Lower leg skin (tissue), 4 donors: Measurements from ENCODE around the gene ABCB9. TPM values are rescaled to one million over a fixed set of nuclear protein-coding genes. Genes with fewer than 3 reads are reported as not detected.

Experiments used
- DNase-seq, 2 donors: peaks; one replicate each; pipeline ENCODE4 v3.0.0-alpha.2; 2019; ENCODE audit warnings: low spot score in 2 of 2
- H3K4me3 ChIP-seq: fragments of 200-600 bp; sonication (generic); 2 replicates; pipeline ENCODE4 v1.5.1; 2017; ENCODE audit warnings: mild to moderate bottlenecking, low read depth; ENCODE audit not compliant: poor library complexity, severe bottlenecking
- POLR2A ChIP-seq, 2 donors: fragments of 450-650 bp; IDR thresholded peaks; one replicate each; pipeline ENCODE4 v1.6.1; 2016 to 2017; ENCODE audit warnings: antibody characterized with exemption in 2 of 2, mild to moderate bottlenecking in 1 of 2, moderate library complexity in 1 of 2
- WGBS, 2 donors: methylation state at CpG; one replicate each; pipeline ENCODE4 v1.1.5; 2018; 5-methylcytosine and 5-hydroxymethylcytosine counted together
- intact Hi-C: fragments of 100-400 bp; cut with DNase I; formaldehyde crosslinking; loops from one replicate; pipeline ENCODE4 v1.15.0; 2023; ENCODE audit warnings: low total_unique reads
- total RNA-seq, 4 donors: library from RNA; depleted of rRNA; stranded (reverse); fragments of >200 nt; gene quantifications; one replicate each; pipeline ENCODE4 v1.1.0, GENCODE V29; 2016
- TF ChIP-seq, protein P1 (sequence below), 3 donors: fragments of 450-650 bp; IDR thresholded peaks; one replicate each; pipeline ENCODE4 v1.5.1; 2016; ENCODE audit warnings: antibody characterized with exemption in 3 of 3, mild to moderate bottlenecking in 3 of 3, moderate library complexity in 2 of 3

The ABCB9 gene
- total RNA-seq, 4 donors from 2014 or later: 3.4 to 10.2 (median 7.2) TPM

DNA sequence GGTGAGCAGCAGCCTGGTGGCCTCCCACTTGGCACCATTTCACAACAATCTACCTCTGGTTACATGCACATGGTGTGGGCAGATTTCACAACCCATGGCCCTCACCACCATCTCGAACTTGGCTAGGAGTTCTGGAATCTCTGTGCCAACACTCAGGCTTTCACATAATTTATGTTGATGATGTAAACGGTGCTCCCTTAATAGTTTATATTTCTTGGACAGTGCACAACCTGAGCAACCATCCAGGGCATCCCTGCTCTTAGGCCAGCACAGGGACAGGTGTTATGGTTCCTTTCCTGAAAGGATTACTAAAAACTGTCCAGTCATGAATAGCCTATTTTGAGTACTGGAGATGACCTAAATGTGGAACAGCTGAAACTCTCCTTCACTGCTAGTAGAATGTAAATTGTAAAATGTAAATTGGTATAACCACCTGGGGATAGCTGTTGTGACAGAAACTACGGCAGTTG is 28.6 kb downstream of the ABCB9 start:
- no peak for TF ChIP-seq POLR2A (IDR thresholded peaks at IDR 0.05)
- TF ChIP-seq, protein P1, sequence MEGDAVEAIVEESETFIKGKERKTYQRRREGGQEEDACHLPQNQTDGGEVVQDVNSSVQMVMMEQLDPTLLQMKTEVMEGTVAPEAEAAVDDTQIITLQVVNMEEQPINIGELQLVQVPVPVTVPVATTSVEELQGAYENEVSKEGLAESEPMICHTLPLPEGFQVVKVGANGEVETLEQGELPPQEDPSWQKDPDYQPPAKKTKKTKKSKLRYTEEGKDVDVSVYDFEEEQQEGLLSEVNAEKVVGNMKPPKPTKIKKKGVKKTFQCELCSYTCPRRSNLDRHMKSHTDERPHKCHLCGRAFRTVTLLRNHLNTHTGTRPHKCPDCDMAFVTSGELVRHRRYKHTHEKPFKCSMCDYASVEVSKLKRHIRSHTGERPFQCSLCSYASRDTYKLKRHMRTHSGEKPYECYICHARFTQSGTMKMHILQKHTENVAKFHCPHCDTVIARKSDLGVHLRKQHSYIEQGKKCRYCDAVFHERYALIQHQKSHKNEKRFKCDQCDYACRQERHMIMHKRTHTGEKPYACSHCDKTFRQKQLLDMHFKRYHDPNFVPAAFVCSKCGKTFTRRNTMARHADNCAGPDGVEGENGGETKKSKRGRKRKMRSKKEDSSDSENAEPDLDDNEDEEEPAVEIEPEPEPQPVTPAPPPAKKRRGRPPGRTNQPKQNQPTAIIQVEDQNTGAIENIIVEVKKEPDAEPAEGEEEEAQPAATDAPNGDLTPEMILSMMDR (IDR thresholded peaks at IDR 0.05): no peak
- no peak for DNase-seq
- WGBS, 2 donors: 76 to 80% methylated on average over 3 of the region's 3 CpGs
- intact Hi-C loops: no loop called here
- no peak overlapping the region for H3K4me3 ChIP-seq

DNA sequence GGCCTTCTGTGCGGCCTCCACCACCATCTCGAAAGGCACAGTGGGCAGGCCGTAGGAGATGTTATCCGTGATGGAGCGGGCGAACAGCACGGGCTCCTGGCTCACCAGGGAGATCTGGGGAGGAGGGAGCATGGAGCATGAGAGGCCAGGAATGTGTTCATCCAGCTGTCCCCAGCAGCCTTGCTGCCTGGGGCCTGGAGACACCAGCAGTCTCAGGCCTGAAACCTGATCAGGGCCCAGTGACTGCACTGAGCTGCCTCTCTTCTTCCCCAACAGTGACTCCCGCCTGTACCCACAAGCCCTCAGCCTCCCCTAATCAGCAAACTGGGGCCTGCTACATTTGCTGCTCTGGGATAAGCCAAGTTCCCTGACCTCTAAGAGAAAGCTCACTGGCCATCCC is 30.9 kb downstream of the ABCB9 start:
- intact Hi-C loops: no loop called here
- DNase-seq: no peak
- H3K4me3 ChIP-seq: no peak overlapping the region
- WGBS, 2 donors: 96 to 97% methylated on average over 8 of the region's 8 CpGs
- TF ChIP-seq POLR2A (IDR thresholded peaks at IDR 0.05): no peak
- TF ChIP-seq, protein P1 (IDR thresholded peaks at IDR 0.05): no peak

DNA sequence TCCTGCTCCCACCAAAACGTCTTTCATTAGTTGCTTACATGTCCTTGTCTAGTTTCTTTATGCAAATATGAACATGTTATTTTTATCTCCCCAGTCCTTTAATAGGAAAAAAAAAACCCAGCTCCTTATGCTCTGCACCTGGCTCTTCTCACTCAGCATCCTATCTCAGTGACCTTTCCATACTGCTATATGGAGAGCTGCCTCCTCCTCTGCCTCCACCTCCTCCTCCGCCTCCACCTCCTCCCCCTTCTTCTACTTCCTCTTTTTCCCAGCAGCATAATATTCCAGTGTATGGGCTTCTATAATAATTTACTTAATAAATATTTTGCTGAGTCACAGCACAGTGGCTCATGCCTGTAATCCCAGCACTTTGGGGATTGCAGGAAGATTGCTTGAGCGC is 31.5 kb downstream of the ABCB9 start:
- intact Hi-C loops: no loop called here
- WGBS, 2 donors: 77 to 79% methylated on average over 3 of the region's 3 CpGs
- no peak overlapping the region for H3K4me3 ChIP-seq
- TF ChIP-seq POLR2A (IDR thresholded peaks at IDR 0.05): no peak
- TF ChIP-seq, protein P1 (IDR thresholded peaks at IDR 0.05): no peak
- DNase-seq: no peak

DNA sequence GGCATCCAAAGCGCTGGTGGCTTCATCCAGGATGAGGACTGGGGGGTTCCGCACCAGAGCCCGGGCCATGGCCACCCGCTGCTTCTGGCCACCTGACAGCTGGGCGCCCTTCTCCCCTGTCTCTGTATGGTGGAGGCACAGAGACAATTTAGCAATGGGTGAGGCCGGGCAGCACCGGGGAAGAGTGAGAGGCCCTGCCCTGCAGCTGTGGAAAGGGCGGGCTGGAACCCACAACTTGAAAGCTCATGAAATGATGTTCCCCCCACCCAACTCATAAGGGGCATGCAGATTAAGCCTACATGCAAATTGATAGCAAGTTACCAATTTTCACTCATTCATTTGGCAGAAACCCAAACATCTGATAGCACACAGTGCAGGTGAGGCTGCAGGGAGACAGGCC is 34.1 kb downstream of the ABCB9 start:
- TF ChIP-seq, protein P1 (IDR thresholded peaks at IDR 0.05): no peak
- no peak for TF ChIP-seq POLR2A (IDR thresholded peaks at IDR 0.05)
- DNase-seq: no peak
- 55 to 92% methylated on average over 4 to 8 of the region's 8 CpGs for WGBS, 2 donors
- H3K4me3 ChIP-seq: no peak overlapping the region
- intact Hi-C loops: no loop called here

DNA sequence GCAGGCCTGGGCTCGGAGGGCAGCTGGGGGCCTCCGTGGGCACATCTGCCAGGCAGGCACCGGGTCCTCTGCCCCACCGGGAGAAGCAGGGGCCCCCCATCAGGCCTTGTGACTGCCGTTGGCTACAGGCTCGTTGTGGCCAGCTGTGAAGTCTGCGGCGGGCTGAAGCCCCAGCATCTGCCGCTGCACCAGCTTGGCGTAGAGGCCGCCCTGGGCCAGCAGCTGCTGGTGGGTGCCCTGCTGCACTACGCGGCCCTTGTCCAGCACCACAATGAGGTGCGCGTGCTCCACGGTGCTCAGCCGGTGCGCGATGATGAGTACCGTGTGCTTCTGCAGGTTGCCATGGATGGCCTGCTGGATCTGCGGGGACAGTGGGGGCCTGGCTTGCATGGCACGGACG is 36.5 kb downstream of the ABCB9 start:
- 94 to 96% methylated on average over 7 to 19 of the region's 23 CpGs for WGBS, 2 donors
- DNase-seq: no peak
- intact Hi-C loops: no loop called here
- no peak overlapping the region for H3K4me3 ChIP-seq
- no peak for TF ChIP-seq POLR2A (IDR thresholded peaks at IDR 0.05)
- TF ChIP-seq, protein P1 (IDR thresholded peaks at IDR 0.05): no peak

DNA sequence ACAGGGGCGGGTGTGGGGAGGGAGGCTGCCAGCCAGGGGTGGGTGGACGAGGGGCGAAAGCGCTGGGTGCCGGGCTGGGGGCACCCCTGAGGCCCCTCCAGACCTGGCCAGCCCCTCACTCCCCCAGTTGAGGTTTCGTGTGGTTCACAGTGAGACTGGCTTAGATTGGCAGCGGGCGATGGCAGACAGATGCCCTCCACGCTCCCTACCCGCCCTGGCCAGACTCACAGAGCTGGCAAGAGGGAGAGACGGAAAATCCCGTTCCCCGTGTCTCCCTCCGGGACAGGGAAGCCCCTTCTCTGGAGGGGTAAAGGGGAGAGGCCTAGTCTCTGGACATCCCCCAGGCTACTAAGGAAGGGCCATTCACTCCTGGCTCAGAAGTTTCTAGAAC is 37.1 kb downstream of the ABCB9 start:
- no peak overlapping the region for H3K4me3 ChIP-seq
- TF ChIP-seq POLR2A (IDR thresholded peaks at IDR 0.05): no peak
- no peak for DNase-seq
- intact Hi-C loops: no loop called here
- 87 to 92% methylated on average over 14 of the region's 14 CpGs for WGBS, 2 donors
